Activated naive CD4-positive, alpha-beta T cell treated with anti-CD3 and anti-CD28 coated beads, Interleukin-2, amount 50 U/mL, for 72 hours (primary cell): ENCODE measurements around the gene DAZAP1. TPM values are rescaled to one million over a fixed set of nuclear protein-coding genes. Genes with fewer than 3 reads are reported as not detected.

ENCODE experiments used
- ATAC-seq, 2 donors: fragments of 150-1000 bp; cut with Tn5 transposase; 2 replicates each; pipeline ENCODE4 v1.10.0; 2021; ENCODE audit warnings: mild to moderate bottlenecking in 2 of 2, moderate library complexity in 2 of 2
- DNase-seq, 2 donors: peaks; one replicate each; pipeline ENCODE4 v3.0.0; 2021 to 2022; ENCODE audit warnings: low spot score in 2 of 2
- H3K27ac Mint-ChIP-seq, 2 donors: one replicate each; pipeline ENCODE4 v1.8.0; 2022; ENCODE audit warnings: mild to moderate bottlenecking in 2 of 2, mixed read lengths in 2 of 2
- H3K36me3 Mint-ChIP-seq, 2 donors: one replicate each; pipeline ENCODE4 v1.8.0; 2022; ENCODE audit warnings: mixed read lengths in 2 of 2
- H3K9me3 Mint-ChIP-seq, 2 donors: one replicate each; pipeline ENCODE4 v1.8.0; 2022; ENCODE audit warnings: mixed read lengths in 2 of 2
- total RNA-seq, 2 donors: library from RNA; stranded (reverse); gene quantifications; one replicate each; pipeline ENCODE4 v1.2.3, GENCODE V29; 2022

DAZAP1 gene
- total RNA-seq: 100 to 1,000 TPM; 194 to 298 TPM

DNA sequence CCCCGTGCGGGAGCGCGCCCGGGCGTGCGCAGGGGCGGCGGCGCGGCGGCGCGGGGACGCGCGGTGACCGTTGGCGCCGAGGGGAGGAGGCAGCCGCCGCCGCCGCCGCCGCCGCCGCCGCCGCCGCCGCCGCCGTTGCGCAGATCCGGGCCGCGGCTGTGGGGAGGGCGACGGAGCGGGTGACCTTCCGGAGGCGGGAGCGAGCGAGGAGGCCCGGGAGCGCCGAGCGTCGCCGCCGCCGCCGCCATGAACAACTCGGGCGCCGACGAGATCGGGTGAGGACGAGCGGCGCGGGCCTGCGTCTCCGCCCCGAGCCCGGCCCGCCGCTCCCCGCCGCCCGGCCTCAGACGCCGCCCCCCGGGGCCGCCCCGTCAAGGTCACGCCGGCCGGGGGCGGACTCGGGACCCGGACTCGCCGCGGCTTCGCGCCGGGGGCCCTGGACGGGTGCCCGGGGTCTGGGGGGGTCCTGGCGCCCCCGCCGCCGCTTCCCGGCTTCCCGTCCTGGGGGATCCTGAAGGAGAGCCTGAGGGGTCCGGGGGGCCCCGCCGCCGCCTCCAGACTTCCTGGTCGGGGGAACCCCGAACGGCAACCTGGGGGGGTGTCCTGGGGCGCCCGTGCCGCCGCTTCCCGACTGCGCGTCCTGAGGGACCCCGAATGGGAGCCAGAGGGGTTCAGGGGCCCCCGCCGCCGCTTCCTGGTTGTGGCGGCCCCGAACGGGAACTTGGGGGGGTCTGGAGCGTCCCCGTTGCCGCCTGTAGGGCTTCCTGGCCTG, at the start of gene DAZAP1:
Gene DAZAP1 (plus strand): TSS at position 59 of the 772 bp plus-strand sequence. CDS start 188 bp downstream, at position 247.
- H3K27ac Mint-ChIP-seq: peak within 1 kb of the TSS; percentile 87 to 88
- no peaks in the 10 kb centered on the region for H3K9me3 Mint-ChIP-seq
- ATAC-seq (peak; percentile 19 to 36), DNase-seq (peak; percentile 42 to 69)
- H3K36me3 Mint-ChIP-seq: peaks cover 20 to 24% of the 10 kb centered on the region in 2 donors

DNA sequence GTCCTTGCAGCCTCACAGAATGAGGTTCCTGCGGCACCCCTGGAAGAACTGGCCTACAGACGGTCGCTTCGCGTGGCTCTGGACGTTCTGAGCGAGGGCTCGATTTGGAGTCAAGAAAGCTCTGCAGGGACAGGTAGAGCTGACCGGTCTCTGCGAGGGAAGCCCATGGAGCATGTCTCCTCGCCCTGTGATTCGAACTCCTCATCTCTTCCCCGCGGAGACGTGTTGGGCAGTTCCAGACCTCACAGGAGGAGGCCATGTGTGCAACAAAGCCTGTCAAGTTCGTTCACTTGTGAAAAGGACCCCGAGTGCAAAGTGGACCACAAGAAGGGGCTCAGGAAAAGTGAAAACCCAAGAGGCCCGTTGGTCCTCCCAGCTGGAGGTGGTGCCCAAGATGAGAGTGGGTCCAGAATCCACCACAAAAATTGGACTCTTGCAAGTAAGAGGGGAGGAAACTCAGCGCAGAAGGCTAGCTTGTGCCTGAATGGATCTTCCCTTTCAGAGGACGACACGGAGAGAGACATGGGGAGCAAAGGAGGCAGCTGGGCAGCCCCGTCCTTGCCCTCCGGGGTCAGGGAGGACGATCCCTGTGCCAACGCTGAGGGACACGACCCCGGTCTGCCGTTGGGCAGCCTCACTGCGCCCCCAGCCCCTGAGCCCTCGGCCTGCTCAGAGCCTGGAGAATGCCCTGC, 47.1 kb upstream of the DAZAP1 start:
- ATAC-seq: no peak
- no peaks in the 10 kb centered on the region for H3K9me3 Mint-ChIP-seq

DNA sequence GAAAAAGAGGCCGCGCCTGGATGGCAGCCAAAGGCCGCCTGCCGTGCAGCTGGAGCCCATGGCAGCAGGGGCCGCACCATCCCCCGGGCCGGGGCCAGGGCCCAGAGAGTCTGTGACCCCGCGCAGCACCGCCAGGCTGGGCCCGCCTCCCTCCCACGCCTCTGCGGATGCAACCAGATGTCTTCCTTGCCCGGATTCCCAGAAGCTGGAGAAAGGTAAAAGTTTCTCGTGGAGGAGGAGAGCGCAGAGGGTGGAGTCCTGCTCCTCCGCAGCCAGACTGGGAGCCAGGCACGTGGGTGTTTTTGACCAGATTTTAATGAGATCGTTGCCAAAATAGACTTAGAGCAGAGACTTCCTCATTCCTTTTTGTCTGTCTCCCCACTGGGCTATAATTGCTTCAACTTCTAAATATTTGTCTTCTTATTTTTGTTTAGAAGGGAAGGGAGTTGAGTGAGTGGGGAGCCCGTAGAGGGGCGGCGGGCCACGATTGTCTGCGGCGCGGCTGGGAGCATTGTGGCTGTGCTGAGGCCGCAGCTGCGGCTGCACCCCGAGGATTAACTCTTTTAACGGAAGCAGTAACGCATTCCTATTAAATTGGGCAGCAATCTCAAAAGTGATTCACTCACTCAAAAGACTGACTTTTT, 46.4 kb upstream of the DAZAP1 start:
- no peak for ATAC-seq
- DNase-seq: no peak
- Mint-ChIP-seq H3K9me3 (no peaks in the 10 kb centered on the region), H3K36me3 (peaks cover 22 to 25% of the 10 kb centered on the region in 2 donors), H3K27ac (no peak overlapping the region)

More for the DNA sequence above, 47.1 kb upstream of the DAZAP1 start:
- H3K27ac Mint-ChIP-seq: no peak overlapping the region
- H3K36me3 Mint-ChIP-seq: peaks cover 28 to 30% of the 10 kb centered on the region in 2 donors
- DNase-seq: no peak

DNA sequence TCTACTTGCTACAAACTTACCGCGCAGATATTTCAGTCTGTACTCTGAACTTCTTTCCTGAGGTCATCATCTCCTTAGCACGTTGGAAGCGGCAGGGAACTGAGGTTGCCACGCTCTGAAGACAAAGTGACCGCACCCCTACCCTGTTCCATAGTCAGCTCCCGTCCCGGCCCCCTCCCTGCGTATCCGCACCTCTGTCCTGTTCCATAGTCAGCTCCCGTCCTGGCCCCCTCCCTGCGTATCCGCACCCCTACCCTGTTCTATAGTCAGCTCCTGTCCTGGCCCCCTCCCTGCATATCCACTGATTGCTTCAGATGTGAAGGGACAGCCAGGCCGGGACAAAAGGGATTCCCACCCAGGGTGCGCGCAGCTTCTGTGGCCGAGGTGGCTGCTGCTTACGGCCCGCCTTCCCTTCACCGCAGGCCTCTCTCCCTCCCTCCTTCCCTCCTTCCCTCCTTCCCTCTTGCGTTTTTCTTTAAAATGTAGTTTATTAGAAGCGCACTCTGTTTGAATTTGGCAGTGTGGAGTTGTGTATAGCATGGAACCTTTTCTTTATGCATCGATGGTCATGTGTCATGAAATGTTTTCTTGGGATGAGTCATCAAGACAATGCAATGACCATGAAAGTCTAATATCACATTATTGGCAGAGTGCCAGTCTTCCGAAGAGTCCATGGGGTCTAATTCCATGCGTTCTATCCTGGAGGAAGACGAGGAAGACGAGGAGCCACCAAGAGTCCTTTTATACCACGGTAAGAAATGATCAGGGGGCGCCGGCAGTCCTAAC, 45.6 kb upstream of the DAZAP1 start:
- ATAC-seq (no peak), DNase-seq (no peak)
- Mint-ChIP-seq H3K9me3 (no peaks in the 10 kb centered on the region), H3K36me3 (peaks cover 20 to 23% of the 10 kb centered on the region in 2 donors), H3K27ac (no peak overlapping the region)

DNA sequence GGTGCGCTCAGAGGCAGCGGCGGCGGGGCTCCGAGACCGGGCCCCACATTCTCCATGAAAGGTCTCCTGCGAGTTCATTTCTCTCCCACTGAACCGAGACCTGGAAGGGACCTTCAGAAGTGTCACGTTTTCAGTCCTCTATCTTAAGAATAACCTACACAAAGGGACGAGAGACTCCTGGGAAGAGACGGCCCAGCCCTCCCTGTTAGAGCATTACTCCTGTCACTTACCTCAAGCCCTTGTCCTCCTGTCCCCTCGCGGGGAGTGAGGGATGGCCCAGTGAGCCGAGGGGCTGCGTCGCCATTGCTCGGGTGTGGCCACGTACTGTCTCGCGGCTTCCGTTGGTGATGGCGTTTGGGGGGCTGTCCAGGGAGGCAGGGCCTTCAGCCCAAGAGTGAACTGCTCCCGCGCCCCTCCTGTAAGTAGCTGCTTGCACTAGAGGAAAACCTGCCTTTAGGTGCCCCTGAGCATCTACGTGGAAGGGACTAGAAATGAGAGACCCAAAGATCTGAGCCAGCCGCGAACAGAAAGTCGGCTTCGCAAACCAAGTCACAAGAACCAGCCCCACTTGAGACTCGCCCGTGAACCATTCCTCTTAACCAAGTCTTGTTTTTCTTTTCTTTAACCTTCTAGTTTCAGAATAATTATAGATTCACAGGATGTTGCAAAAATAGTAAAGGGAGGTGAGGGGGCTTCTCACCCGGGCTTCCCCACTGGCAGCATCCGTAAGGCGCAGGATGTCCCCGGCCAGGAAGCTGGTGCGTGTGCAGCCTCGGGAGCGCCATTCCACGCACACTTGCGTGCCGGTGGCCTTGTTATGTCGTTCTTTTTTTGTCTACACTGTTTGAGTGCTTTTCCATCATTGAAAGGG, 44.8 kb upstream of the DAZAP1 start:
- Mint-ChIP-seq H3K36me3 (peaks cover 12 to 22% of the 10 kb centered on the region in 2 donors), H3K27ac (peak overlapping the region in 1 of 2 donors; percentile 50), H3K9me3 (no peaks in the 10 kb centered on the region)
- DNase-seq (no peak), ATAC-seq (no peak)

DNA sequence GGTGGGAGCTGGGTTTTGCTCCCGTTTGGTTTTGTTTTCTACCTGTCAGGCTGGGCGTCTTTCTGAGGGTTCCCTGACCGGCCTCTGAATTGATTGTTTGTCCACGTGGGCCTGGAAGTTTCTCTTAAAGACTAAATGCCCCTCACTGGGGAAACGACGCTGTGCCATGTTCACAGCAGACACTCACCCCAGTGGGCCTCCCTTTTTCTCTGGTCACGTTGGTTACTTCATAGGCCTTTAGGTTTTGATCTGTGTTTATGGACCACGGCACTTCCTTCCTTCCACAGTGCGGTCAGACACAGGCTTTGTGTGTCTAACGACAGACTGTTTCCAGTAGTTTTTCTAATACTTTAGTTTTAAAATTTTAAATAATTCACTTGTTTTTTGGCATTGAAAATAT, 43.8 kb upstream of the DAZAP1 start:
- Mint-ChIP-seq H3K36me3 (peaks cover 10 to 12% of the 10 kb centered on the region in 2 donors), H3K9me3 (no peaks in the 10 kb centered on the region), H3K27ac (peak overlapping the region; percentile 50 to 72)
- no peak for DNase-seq
- ATAC-seq: peak; percentile 63

DNA sequence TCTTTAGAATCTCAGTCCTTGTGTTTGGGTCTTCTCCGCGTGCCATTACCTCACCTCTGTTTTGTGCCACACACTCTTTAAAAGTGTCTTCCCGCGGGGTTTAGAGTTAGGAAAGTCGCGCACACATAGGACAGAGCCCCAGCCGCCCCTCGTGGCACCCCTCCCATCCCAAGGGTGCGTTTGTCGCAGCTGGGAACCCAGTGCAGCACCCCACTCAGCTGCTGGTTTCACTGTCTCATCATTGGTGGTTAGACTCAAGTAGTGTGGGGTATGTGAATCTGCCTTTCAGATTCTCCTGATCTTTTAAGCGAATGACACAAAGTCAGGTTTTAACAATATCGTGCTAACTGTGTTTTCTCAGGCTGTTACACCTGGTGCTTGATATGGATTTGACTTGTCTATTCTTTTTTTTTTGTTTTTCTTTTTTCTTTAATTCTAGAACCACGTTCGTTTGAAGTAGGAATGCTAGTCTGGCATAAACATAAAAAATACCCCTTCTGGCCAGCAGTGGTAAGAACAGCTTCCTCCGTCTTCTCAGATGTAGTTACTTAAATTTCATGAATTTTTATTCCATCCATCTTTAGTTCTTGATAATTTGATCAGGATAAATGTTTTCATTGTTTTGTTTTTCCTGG, 43.2 kb upstream of the DAZAP1 start:
- peaks cover 8 to 10% of the 10 kb centered on the region in 2 donors for H3K36me3 Mint-ChIP-seq
- H3K9me3 Mint-ChIP-seq: no peaks in the 10 kb centered on the region
- H3K27ac Mint-ChIP-seq: peak overlapping the region in 1 of 2 donors; percentile 65
- ATAC-seq: peak; percentile 73 to 86
- DNase-seq: no peak

DNA sequence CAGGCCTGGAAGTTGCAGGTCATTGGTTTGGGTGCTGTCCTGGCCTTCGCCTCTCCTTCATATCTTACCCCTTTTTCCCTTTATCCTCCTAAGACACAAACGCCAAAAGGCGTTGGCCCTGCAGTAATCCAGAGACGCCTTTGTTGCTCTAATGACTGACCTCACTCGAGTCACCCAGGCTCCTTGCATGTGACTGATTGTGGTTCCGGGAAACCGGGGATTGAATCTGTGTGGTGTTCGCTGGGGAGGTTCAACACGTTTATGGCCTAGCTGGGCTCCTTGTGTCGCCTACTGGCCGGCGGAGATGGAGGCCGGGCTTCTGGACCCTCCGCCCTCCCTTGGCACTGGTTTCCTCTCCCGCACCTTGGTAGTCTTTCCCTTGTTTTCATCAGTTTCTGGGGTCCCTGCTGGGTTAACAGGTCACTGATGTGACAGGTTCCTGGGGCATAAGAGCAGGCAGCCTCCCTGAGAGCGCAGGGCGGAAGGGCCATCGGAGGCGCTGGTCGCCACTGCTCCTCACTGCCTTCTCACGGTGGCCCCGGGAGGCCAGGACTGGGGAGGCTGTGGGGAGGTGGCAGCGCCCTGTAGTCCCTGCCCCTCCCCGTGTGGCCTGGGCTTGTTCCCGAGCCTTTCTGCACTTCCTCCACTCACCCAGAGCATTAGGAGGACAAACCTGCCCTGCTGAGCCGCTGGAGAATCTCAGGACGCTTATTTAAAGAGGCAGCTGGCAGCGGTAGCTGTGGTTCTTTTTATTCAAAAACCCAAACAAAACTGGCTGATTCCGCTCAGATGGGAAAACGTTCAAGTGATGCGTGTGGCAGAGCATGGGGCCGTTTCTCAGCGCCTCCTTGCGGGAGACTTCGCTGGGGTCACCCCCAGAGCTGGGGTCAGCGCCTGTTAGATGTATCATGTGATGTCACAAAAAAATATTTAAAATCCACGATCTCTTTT, 41.8 kb upstream of the DAZAP1 start:
- Mint-ChIP-seq H3K27ac (no peak overlapping the region), H3K9me3 (no peaks in the 10 kb centered on the region), H3K36me3 (peaks cover 8 to 10% of the 10 kb centered on the region in 2 donors)
- no peak for ATAC-seq
- no peak for DNase-seq

DNA sequence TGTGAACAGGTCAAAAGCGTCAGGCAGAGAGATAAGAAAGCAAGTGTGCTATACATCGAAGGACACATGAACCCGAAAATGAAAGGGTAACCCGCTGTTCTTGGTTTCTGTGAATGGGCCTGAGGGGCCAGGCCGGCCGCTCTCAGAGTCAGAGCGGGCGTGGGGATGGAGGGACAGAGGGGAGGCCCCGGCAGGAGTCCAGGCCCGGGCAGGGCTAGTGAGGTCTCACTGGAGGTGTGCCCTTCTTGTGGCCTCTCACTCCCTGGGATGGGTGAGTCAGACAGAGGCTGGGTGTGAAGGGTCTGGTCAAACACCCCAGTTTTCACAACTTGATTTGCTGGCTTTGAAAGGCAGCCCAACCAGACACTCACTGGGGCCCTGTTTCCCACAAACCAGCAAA, 41.1 kb upstream of the DAZAP1 start:
- H3K36me3 Mint-ChIP-seq: peaks cover 8 to 10% of the 10 kb centered on the region in 2 donors
- DNase-seq (no peak), ATAC-seq (peak in 1 of 2 donors; percentile 35)
- H3K27ac Mint-ChIP-seq: no peak overlapping the region
- no peaks in the 10 kb centered on the region for H3K9me3 Mint-ChIP-seq

DNA sequence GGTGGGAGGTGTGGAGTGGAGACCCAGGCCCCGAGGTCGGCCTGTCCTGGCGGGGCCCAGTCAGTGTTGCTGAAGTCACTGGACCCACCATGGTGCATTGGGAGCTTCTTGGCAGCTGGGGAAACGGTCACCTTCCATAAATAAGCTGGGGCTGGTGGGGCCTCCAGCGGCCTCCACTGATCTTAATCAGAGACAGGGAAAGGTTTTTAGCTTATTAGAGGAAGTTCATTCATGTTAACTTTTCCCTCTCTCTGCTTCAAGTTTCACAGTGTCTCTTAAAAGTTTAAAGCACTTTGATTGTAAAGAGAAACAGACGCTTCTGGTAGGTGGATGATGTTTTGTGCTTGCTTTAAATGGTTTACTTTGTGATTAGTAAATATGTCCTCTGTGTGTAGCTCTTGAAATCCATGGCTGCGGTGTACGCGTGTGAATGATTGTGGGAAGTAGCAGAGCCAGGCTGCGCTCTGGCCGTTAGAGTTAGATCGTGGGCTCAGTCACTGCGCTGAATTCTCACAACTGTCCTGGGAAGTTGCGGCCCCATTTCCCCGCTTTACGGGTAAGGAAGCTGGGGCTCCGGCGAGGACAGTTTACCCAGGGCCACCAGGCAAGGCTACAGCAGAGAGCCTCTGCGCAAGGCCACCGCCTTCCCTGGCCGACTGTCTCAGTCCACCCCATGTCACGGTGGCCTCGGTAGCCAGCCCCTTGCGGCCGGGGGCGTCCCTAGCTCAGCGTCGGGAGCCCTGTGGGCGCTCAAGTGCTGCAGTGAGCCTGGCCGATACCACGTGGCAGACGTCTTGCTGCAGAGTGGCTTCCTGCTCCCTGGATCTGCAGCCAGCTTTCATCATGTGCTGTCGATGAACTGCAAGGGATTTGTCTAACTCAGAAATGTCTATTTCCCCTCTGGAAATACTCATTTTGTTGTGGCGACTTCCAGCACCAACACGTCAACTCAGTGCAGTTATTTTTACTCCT, 40.2 kb upstream of the DAZAP1 start:
- Mint-ChIP-seq H3K9me3 (no peaks in the 10 kb centered on the region), H3K27ac (no peak overlapping the region), H3K36me3 (peaks cover 4 to 5% of the 10 kb centered on the region in 2 donors)
- no peak for ATAC-seq
- no peak for DNase-seq

DNA sequence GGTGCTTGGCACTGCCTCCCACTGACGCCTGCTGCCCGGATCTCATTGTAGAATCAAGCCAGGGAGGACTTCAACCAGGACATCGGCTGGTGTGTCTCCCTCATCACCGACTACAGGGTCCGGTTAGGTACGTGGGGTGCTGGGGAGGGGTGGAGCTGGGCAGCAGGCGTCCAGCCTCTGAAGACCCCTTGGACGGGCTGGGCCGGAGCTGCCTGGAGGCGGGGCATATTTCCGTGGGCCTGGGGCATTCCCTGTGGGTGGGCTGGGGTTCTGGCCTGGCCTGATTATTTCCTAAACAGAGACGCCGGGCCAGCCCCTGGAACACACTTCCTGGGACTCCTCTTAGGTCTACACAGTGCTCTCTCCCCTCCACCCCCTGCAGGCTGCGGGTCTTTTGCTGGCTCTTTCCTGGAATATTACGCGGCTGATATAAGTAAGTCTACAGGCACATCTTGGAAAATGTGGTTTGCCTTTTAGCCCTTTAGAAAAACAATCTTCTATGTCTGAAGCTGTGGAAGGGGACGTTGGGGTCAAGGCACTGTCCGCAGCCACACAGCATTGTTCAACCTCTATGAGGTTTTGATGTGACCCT, 38.1 kb upstream of the DAZAP1 start:
- no peak overlapping the region for H3K27ac Mint-ChIP-seq
- DNase-seq (no peak), ATAC-seq (no peak)
- H3K9me3 Mint-ChIP-seq: no peaks in the 10 kb centered on the region
- no peaks in the 10 kb centered on the region for H3K36me3 Mint-ChIP-seq

DNA sequence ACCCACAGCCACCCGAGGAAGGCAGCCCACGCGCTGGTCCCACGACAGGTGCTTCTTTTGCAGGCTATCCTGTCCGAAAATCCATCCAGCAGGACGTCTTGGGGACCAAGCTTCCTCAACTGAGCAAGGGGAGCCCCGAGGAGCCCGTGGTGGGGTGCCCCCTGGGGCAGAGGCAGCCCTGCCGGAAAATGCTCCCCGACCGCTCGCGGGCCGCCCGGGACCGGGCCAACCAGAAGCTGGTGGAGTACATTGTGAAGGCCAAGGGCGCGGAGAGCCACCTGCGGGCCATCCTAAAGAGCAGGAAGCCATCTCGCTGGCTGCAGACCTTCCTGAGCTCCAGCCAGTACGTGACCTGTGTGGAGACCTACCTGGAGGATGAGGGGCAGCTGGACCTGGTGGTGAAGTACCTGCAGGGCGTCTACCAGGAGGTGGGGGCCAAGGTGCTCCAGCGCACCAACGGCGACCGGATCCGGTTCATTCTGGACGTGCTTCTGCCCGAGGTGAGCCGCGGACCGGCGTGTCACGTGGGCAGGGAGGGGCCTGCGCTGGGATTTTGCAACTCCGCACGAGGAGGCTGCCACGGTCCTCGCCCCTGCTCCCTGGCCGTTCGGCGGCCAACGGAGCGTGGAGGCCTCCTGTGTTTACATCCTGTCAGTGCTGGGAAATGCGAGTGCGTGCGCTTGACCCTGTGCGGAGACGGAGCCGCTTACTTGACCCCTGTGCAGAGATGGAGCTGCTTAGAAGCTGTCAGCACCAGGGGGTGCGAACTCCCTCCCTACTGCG, 36.6 kb upstream of the DAZAP1 start:
- ATAC-seq (no peak), DNase-seq (no peak)
- Mint-ChIP-seq H3K9me3 (no peaks in the 10 kb centered on the region), H3K36me3 (no peaks in the 10 kb centered on the region), H3K27ac (no peak overlapping the region)
